Activated CD4-positive, alpha-beta memory T cell treated with anti-CD3 and anti-CD28 coated beads, Interleukin-2, amount 10 ng/mL, durations not matched to agents 7 days and 5 days (primary cell): ENCODE results near the gene OXER1. TPM values are rescaled to one million over a fixed set of nuclear protein-coding genes. Genes with fewer than 3 reads are reported as not detected.

Source experiments
- CTCF ChIA-PET: fragments of 350-600 bp; sonication (Branson Sonifier 250); formaldehyde crosslinking; loops from one replicate; lab custom pipeline; 2021; ENCODE audit warnings: antibody characterized with exemption, inconsistent platforms; lab: Charles Lee
- POLR2A ChIA-PET: fragments of 350-600 bp; sonication (Branson Sonifier 250); formaldehyde crosslinking; loops from one replicate; lab custom pipeline; 2021; ENCODE audit warnings: antibody characterized with exemption; lab: Charles Lee
- DNase-seq: peaks from one replicate; pipeline ENCODE4 v3.0.0-alpha.2; 2020
- H3K27ac Mint-ChIP-seq: one replicate; pipeline ENCODE4 v1.8.0; 2021; ENCODE audit warnings: mild to moderate bottlenecking, mixed read lengths
- H3K27me3 Mint-ChIP-seq: one replicate; pipeline ENCODE4 v1.8.0; 2021; ENCODE audit warnings: mixed read lengths
- H3K36me3 Mint-ChIP-seq: one replicate; pipeline ENCODE4 v1.8.0; 2021; ENCODE audit warnings: low read depth, mixed read lengths
- H3K4me1 Mint-ChIP-seq: one replicate; pipeline ENCODE4 v1.8.0; 2021; ENCODE audit warnings: mixed read lengths
- H3K4me3 Mint-ChIP-seq: one replicate; pipeline ENCODE4 v1.8.0; 2021; ENCODE audit warnings: mild to moderate bottlenecking, mixed read lengths
- H3K9me3 Mint-ChIP-seq: one replicate; pipeline ENCODE4 v1.8.0; 2021; ENCODE audit warnings: mixed read lengths
- total RNA-seq, 2 experiments: library from RNA; stranded (reverse); gene quantifications; one replicate each; pipeline ENCODE4 v1.2.3, GENCODE V29; 2021

Gene OXER1
- total RNA-seq, 2 experiments from 2014 or later: not detected

DNA sequence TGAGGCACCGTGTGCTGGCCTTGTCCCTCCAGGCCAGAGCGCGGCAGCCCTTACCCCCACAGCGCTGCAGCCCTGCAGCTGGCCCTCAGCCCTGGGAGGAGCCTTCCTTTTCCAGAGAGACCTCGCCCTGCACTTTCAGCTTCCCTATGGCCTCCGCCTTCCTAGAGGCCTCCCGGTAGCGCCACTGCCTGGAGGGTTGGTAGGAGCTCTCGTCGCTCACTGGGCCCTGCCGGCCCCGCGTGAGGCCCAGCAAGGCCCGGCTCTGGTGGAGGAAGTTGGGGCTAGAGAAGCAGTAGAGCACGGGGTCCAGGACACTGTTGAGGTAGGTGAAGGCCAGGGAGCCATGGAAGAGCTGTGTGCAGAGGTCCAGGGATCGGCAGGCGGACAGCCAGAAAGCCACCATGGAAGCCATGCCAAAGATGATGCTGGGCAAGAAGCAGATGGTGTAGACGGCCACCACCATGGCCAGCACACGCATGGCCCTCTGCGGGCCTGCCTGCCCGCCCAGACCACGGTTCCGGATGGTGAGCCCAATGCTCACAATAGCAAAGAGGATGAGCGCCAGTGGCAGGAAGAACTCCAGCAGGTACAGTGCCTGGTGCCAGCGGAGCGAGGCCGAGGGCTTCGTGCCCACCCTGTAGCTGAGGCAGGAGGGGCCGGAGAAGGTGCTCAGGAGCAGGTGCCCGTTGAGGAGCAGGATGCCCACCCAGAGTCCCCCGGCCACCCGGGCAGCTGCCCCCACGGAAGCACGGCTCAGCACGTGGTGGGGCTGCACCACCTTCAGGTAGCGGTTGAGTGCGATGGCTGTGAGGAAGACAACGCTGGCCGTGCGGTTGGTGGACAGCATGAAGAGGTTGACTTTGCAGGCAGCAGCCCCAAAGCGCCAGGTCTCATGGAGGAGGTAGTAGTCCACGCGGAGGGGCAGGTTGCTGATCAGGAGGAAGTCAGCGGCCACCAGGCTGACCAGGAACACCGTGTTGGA lies 821 bp downstream of the OXER1 start:
- Mint-ChIP-seq H3K27me3 (no peaks in the 10 kb centered on the region), H3K4me3 (no peak overlapping the region), H3K36me3 (no peaks in the 10 kb centered on the region), H3K9me3 (no peaks in the 10 kb centered on the region), H3K27ac (no peak overlapping the region), H3K4me1 (no peaks in the 10 kb centered on the region)
- POLR2A ChIA-PET: no interaction called here
- DNase-seq: no peak
- CTCF ChIA-PET: no interaction called here

GRCh38 chr2:42762155-42762554 lies 1.8 kb downstream of the OXER1 start:
- no peaks in the 10 kb centered on the region for H3K4me1 Mint-ChIP-seq
- H3K9me3 Mint-ChIP-seq: no peaks in the 10 kb centered on the region
- ChIA-PET POLR2A (no interaction called here), CTCF (no interaction called here)
- H3K4me3 Mint-ChIP-seq: no peak overlapping the region
- H3K27ac Mint-ChIP-seq: no peak overlapping the region
- no peaks in the 10 kb centered on the region for H3K36me3 Mint-ChIP-seq
- DNase-seq: no peak
- no peaks in the 10 kb centered on the region for H3K27me3 Mint-ChIP-seq

DNA sequence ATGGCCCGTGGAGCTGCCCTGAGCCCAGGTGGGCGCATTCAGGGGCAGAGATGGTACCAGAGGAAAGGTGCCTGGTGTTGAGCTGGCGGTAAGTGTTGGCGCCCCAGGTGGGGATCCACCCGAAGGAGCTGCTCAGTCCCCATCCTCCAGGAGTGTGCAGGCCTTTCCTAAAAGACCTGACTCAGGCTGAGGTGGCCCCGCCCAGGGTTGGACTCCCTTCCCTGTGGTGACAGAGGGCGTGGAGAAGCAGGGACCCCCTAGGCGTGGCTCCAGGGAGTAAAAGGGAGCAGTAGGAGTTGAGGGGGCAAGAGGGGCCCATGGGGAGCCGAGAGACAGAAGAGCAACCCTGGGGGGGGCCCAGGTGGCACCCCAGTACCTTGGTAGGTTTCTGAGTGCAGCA lies 2.4 kb downstream of the OXER1 start:
- H3K27ac Mint-ChIP-seq: no peak overlapping the region
- ChIA-PET POLR2A (no interaction called here), CTCF (no interaction called here)
- no peaks in the 10 kb centered on the region for H3K4me1 Mint-ChIP-seq
- no peaks in the 10 kb centered on the region for H3K36me3 Mint-ChIP-seq
- no peaks in the 10 kb centered on the region for H3K9me3 Mint-ChIP-seq
- no peak overlapping the region for H3K4me3 Mint-ChIP-seq
- DNase-seq: no peak
- no peaks in the 10 kb centered on the region for H3K27me3 Mint-ChIP-seq

DNA sequence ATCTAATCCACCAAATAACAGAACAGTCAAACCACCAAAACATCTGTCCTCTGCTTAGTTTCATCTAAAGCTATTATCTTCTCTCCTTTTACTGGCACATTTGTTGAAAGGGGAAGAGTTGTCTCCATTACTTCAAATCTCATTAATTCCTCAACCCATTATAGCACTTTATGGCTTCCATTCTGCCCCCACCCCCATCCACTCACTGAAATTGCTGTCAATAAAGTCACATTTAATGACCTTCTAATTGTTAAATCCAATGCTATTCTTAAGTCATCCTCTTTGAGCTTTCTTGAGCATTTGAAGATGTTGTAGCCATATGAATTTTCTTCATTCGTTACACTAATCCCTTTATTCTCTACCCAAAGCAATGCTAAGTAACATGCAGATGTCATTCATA lies 5.2 kb downstream of the OXER1 start:
- Mint-ChIP-seq H3K4me3 (no peak overlapping the region), H3K36me3 (no peaks in the 10 kb centered on the region), H3K9me3 (no peaks in the 10 kb centered on the region), H3K4me1 (no peaks in the 10 kb centered on the region), H3K27ac (no peak overlapping the region), H3K27me3 (no peaks in the 10 kb centered on the region)
- POLR2A ChIA-PET: no interaction called here
- no peak for DNase-seq
- CTCF ChIA-PET: no interaction called here

DNA sequence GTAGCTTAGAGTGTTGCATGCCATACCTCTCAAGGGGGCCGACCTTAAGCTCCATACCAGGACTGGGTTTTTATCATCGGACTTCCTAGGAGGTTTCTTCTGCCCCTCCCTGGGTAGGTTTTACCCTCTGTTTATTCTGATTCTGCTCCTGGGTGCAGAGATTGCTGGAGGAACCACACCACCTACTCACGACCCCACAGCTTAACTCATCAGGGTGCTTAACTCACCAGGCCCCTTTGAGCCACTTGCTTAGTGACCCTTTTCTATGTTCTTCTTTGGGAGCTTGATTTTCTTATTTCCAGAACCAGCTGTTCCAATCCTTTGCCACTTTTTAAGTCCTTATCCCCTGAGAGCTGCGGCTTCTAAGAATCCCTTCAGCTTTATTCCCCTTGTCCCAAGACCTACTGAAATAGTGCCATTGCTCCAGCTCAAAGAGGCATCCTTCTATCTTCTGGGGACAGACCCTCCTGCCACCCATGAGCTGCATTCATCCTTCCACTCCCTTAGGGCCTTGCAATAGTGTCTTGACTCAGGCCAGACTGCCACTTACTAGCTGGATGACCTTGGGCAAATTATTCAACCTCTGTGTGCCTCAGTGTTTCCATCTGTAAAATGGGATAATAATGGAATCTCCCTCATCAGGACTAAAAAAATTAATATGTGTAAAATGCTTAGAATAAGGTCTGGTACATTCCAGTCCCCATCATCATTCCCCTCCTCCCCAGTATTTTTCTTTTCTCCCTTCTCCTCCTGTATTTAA lies 5.8 kb downstream of the OXER1 start:
- Mint-ChIP-seq H3K27ac (no peak overlapping the region), H3K4me3 (no peak overlapping the region)
- no peak for DNase-seq

GRCh38 chr2:42756966-42757513 lies 6.9 kb downstream of the OXER1 start:
- DNase-seq: no peak
- H3K9me3 Mint-ChIP-seq: no peaks in the 10 kb centered on the region
- ChIA-PET CTCF (no interaction called here), POLR2A (no interaction called here)
- no peak overlapping the region for H3K27ac Mint-ChIP-seq
- no peaks in the 10 kb centered on the region for H3K36me3 Mint-ChIP-seq
- H3K27me3 Mint-ChIP-seq: no peaks in the 10 kb centered on the region
- no peaks in the 10 kb centered on the region for H3K4me1 Mint-ChIP-seq
- no peak overlapping the region for H3K4me3 Mint-ChIP-seq

More for the DNA sequence above, 5.8 kb downstream of the OXER1 start:
- Mint-ChIP-seq H3K9me3 (no peaks in the 10 kb centered on the region), H3K4me1 (no peaks in the 10 kb centered on the region), H3K36me3 (no peaks in the 10 kb centered on the region), H3K27me3 (no peaks in the 10 kb centered on the region)
- ChIA-PET POLR2A (no interaction called here), CTCF (no interaction called here)

- no peak for DNase-seq
- no peaks in the 10 kb centered on the region for H3K36me3 Mint-ChIP-seq
- H3K4me1 Mint-ChIP-seq: no peaks in the 10 kb centered on the region
- no peaks in the 10 kb centered on the region for H3K27me3 Mint-ChIP-seq
- H3K9me3 Mint-ChIP-seq: no peaks in the 10 kb centered on the region
- ChIA-PET POLR2A (no interaction called here), CTCF (no interaction called here)
- no peak overlapping the region for H3K4me3 Mint-ChIP-seq
- no peak overlapping the region for H3K27ac Mint-ChIP-seq
Measured at GRCh38 chr2:42756150-42756775, 7.7 kb downstream of the OXER1 start.

GRCh38 chr2:42755191-42755880 lies 8.6 kb downstream of the OXER1 start:
- no peaks in the 10 kb centered on the region for H3K36me3 Mint-ChIP-seq
- ChIA-PET CTCF (no interaction called here), POLR2A (no interaction called here)
- no peak overlapping the region for H3K27ac Mint-ChIP-seq
- H3K9me3 Mint-ChIP-seq: no peaks in the 10 kb centered on the region
- no peak overlapping the region for H3K4me3 Mint-ChIP-seq
- no peak for DNase-seq
- H3K27me3 Mint-ChIP-seq: no peaks in the 10 kb centered on the region
- H3K4me1 Mint-ChIP-seq: no peaks in the 10 kb centered on the region

DNA sequence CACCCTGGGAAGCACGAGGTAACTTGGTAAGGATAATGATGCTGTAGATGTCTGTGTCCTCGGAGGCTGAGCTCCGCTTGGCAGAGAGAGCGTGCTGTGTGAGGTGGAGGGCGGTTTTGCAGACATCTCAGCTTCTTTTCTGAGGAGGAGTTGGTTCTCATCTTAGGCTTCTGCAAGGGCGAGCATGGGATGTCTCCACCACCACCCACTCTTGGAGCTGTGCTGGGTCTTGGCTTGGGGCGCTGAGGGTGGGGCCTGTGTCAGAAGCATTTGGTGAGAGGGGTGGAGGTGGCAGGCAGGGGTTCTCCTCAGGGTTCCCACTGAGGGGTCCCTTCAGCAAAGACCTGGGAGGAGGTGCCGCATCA lies 9.2 kb downstream of the OXER1 start:
- CTCF ChIA-PET: no interaction called here
- Mint-ChIP-seq H3K4me3 (no peak overlapping the region), H3K9me3 (no peaks in the 10 kb centered on the region), H3K27me3 (no peaks in the 10 kb centered on the region), H3K27ac (no peak overlapping the region), H3K4me1 (no peaks in the 10 kb centered on the region), H3K36me3 (no peaks in the 10 kb centered on the region)
- POLR2A ChIA-PET: no interaction called here
- DNase-seq: no peak

DNA sequence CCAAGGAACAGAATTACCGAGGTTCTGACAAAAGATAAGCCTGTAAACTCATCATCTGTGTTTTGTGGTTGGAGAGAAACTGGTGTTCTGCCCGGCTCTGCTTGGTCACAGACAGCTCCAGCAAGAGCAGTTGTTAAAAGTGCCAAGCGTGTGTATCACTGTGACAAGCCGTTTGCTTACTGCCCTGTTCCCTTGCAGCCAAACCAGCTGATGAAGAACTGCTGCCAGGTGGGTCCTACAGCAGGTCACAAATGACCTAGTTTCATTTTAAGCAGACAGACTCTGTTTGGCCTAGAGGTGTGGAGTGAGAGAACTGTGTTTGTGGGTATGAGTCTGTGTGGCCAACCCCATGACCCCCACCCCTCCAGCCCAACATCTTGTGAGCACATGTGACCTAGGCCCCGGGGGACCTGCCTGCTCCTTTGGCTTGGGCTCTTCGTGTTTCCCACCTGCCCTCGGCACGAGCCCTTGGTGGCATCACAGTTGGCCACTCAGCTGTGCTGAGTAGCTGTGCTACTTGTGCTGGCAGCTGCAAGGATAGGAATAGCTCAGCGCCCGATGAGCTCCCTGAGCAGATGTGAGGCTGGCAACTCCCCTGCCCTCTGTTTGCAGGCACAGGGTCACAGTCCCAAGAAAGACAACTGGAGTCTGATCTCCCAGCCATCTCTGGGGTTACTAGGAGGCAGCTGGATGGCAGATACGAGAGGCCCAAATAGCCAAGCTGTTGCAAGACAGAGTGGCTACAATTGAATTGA lies 9.7 kb downstream of the OXER1 start:
- H3K9me3 Mint-ChIP-seq: no peaks in the 10 kb centered on the region
- POLR2A ChIA-PET: no interaction called here
- H3K4me1 Mint-ChIP-seq: no peaks in the 10 kb centered on the region
- no peaks in the 10 kb centered on the region for H3K27me3 Mint-ChIP-seq
- no peaks in the 10 kb centered on the region for H3K36me3 Mint-ChIP-seq
- H3K4me3 Mint-ChIP-seq: no peak overlapping the region
- H3K27ac Mint-ChIP-seq: no peak overlapping the region
- no peak for DNase-seq
- CTCF ChIA-PET: no interaction called here

GRCh38 chr2:42752816-42753813 lies 10.8 kb downstream of the OXER1 start:
- CTCF ChIA-PET: no interaction called here
- H3K4me3 Mint-ChIP-seq: no peak overlapping the region
- H3K36me3 Mint-ChIP-seq: no peaks in the 10 kb centered on the region
- POLR2A ChIA-PET: interaction anchor here (1.2 kb wide), 1 partner anchor 57 kb away, joined by 3 read pairs; no protein-coding TSS in a partner anchor
- no peaks in the 10 kb centered on the region for H3K4me1 Mint-ChIP-seq
- no peaks in the 10 kb centered on the region for H3K9me3 Mint-ChIP-seq
- H3K27ac Mint-ChIP-seq: no peak overlapping the region
- no peak for DNase-seq
- no peaks in the 10 kb centered on the region for H3K27me3 Mint-ChIP-seq
